GM03348 (cell line): ENCODE measurements around the gene MAP1LC3B.

Experiments used
- DNase-seq: peaks from one replicate; pipeline ENCODE4 v3.0.0; 2012; ENCODE audit warnings: low spot score

MAP1LC3B gene

DNA sequence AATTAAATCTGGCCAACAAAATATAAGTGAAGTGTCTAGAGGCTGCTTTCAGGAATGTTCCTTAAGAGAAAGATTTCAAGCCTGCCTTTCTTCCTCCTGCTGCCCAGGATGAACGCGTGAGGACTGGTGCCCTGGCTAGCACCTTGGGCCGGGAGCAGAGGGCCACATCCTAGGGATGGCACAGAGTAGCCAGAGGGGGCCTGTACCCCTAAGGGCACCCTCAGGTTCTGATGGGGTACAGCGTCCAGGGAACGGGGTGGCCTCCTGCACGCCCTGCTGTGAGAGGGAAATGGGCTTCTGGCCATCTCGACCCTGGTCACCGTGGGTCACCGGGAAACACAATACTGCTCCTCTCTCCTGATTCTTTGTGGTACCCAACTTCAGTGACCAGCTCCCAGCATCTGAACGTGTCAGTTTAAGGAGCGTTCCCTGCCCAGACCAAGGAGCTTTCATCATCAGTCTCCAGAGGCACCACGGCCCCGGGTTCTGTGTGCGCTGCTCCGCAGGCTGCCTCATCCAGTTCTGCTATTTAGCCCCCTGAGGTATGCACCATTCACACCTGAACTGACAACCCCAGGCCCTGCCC is 40.3 kb downstream of the MAP1LC3B start:
- DNase-seq: no peak

GRCh38 chr16:87434146-87434667 is 42.1 kb downstream of the MAP1LC3B start:
- peak; percentile 56 for DNase-seq

DNA sequence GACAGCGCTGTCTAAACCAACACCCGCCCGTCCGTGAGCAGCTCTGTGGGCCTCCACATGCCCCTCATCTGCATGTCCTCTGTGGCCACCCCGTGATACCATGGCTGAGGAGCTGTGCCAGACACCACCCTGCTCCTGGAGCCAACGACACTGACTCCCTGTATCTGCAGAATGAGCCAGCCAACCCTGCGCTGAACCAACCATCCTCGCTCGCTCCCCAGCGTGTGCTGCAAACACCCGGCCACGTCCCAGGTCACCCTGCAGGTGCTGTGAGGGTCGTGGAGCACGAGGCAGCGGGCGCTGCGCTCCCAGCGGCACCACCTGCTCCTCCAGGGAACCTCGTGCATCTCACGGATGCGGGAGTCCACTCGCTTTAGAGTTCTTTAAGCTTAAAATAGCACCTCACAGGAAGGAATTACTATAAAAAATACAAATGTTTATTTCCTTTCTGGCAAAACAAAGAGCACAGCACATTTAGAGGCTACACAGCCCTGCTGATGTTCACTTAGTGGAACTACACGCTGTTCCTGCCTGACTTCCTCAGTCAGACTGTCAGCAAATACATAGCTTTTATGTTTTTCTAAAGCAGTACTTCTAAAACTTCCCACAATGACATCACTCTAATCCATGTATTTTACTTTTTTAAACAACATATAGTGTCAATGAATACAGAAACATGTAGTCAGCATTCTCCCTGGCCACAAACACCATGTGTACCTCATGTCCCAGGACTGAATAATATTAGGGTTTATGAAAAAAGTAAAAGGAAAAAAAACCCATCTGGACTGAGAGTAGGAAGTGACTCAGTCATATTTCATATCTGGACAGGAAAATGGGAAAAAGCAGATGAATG is 43.5 kb downstream of the MAP1LC3B start:
- DNase-seq: peak; percentile 29

DNA sequence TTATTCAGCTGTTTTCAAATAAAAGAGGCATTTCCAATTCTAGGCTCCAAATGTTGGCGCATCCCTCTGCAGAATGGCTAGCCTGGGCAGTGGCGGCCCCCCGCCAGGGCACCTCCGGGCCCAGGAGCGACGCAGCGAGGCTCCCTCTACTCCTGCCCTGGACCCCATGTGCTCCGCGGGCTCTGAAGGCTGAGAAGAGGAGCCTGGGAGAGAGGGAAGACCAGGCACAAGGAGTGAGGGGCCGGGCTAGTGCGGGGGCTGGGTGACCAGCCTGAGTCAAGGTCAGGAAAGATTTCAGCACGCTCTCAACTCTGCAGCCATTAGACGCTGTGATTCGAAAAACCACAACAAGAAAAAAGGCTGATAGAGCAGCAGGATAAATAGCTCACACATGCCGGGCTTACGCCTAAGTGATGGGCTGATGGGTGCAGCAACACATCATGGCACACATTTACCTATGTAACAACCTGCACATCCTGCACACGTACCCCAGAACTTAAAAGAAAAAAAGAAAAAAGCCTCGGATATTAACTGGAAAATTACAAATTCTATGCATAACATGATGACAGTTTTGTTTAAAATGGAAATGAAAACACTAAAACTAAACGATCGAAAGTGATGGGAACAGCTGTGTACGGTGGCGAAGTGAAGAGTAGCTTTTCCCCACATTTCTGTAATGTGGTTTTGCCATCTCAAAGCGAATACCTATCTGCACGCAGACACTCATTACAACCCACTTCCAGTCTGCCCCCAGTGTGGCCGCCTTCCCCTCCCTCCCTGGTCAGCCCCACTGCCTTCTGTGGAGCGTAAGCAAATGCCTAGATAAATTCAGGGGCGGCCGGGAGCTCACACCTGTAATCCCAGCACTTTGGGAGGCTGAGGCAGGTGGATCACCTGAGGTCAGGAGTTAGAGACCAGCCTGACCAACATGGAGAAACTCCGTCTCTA is 44.4 kb downstream of the MAP1LC3B start:
- peak; percentile 68 for DNase-seq

GRCh38 chr16:87437327-87437726 is 45.2 kb downstream of the MAP1LC3B start:
- DNase-seq: no peak

GRCh38 chr16:87437911-87438610 is 45.9 kb downstream of the MAP1LC3B start:
- no peak for DNase-seq

DNA sequence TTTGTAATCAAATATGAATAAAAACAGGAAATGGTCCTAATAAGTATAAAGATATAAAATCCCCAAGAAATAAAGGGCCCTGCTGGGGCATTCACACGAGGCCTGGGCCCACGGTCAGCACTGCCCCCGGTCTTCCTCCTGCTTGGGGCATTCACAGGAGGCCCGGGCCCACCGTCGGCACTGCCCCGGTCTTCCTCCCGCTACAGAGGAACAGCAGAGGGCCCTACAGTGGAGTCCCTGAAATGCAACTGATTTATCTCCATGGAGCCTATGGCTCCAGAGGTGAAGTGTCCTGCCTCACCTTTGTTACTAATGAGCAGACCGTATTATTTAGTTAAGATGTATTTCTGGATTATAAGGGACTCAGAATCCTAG is 46.5 kb downstream of the MAP1LC3B start:
- DNase-seq: no peak

DNA sequence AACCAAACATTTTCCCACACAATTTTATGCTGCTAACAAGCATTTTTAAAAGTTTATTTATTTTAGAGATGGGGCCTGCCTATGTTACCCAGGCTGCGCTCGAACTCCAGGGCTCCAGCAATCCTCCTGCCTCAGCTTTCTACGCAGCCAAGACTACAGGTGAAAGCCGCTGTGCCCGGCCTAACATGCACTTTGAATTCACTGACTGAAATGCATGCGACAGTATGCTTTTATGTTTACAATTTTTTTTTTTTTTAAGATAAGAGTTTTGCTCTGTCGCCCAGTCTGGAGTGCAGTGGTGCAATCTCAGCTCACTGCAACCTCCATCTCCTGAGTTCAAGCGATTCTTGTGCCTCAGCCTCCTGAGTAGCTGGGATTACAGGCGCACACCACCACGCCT is 47.8 kb downstream of the MAP1LC3B start:
- no peak for DNase-seq

DNA sequence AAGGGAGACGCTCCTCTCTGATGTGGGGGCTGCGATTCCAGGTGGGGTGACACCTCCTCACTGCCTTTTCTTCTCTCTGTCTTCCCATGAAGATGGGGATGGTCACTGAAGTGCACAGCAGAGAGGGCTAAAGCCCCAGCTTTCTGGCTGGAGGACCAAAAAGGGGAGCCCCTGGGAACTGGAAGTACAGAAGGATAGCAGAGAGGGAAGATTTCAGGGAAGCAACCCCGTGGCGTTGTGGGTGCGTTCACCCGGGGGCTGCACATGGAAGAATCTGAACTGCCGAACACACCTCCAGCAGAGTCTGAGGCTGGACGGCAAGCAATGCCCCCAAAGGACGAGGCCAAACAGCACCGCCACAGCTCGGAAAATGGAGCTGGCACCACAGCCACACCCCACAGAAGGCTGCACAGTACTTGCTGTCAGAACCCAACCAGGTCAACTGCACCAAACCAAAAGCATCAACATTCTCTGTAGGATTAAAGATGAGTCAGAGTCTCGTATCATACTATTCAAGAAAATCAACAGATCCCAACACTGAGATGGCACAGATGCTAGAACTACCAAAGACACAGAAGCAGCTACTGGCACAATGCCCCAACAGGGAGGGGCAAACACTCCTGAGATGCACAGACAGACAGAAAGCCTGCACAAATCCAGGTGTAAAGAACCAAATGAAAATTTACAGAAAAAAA is 49.9 kb downstream of the MAP1LC3B start:
- no peak for DNase-seq

- DNase-seq: no peak
Observed at GRCh38 chr16:87442581-87442966, 50.4 kb downstream of the MAP1LC3B start.

GRCh38 chr16:87443016-87443415 is 50.9 kb downstream of the MAP1LC3B start:
- no peak for DNase-seq

- DNase-seq: no peak
Observed at GRCh38 chr16:87443964-87444363, 51.8 kb downstream of the MAP1LC3B start.

- peak; percentile 33 for DNase-seq
Observed at GRCh38 chr16:87445486-87445885, 53.4 kb downstream of the MAP1LC3B start.

- DNase-seq: no peak
Observed at GRCh38 chr16:87446479-87446878, 54.3 kb downstream of the MAP1LC3B start.

- DNase-seq: no peak
Observed at GRCh38 chr16:87447323-87447722, 55.2 kb downstream of the MAP1LC3B start.

GRCh38 chr16:87448866-87449265 is 56.7 kb downstream of the MAP1LC3B start:
- DNase-seq: no peak

DNA sequence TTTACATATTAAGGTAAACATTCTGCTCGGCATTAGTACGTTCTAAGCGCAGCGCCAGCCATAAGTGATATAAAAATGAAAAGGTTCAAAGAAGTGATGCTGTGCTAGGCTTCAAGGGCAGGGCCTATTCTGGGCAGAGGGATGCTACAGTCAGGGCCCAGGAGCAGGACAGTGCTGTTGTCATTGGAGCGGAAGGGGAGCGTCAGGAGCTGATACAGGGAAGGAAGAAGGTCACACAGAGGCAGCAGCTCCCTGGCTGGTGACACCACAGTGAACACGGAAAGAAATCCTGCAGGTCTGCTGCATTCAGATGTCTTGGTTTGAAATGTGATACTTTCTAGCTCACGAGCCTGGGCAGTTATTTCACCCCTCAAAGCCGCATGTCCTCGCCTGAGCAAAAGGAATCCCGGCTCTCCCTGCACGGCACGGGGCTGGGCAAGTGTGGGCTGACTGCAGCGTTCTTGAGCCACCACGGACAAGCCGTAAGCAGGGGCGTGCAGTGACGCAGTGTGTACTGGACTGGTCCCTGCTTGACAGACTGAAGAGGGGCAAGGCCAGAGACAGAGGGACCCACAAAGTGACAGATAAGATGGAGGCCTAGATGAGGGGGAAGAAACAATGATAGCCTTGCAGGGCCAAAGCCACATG is 59.6 kb downstream of the MAP1LC3B start:
- DNase-seq: no peak

GRCh38 chr16:87453326-87453725 is 61.2 kb downstream of the MAP1LC3B start:
- DNase-seq: no peak
